IPS-NIHi11 (cell line): ENCODE data around the gene ZFAND5.

Source experiments
- DNase-seq: peaks from one replicate; pipeline ENCODE4 v3.0.0; 2012; ENCODE audit warnings: mixed read lengths, low spot score

Gene ZFAND5

DNA sequence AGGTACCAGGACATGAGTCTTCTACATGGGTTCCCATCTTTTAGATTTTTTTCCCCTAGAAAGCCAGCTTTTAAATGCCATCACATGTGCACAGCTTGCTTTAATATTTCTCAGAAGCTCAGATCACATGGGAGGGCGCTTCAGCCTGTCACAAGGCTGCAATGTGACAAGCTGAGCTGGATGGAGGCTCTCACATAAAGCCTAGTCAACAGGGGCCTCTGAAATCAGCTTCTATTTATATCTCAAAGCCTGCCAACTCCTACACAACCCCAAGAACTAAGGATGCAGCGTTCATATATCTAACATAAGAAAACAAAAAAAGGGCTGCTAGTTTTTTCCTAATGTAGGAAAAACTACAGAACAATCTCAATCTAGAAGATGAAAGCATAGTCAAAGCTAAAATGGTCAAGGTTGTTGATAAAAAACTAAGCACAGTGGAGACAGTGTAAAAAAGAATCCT is 2.3 kb downstream of the ZFAND5 start:
- peak; percentile 12 for DNase-seq

DNA sequence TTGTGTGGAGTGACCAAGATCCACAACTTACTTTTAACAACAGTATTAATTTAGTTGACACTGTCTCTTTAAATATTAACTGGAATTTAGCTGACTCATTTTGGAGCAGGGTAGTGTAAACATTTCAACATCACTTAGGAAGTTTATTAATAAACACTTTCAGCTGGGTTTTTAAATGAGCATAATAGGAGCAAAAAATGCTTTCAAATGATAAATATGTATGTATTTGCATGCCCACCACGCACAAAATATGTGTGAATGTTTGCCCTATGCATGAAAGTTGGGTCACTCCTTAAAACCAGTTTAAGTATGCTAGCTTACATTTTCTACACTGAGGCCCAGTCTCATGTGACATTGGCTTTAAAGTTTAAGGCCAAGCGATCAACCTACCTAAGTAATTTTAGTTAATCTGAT is 2.9 kb downstream of the ZFAND5 start:
- DNase-seq = no peak

DNA sequence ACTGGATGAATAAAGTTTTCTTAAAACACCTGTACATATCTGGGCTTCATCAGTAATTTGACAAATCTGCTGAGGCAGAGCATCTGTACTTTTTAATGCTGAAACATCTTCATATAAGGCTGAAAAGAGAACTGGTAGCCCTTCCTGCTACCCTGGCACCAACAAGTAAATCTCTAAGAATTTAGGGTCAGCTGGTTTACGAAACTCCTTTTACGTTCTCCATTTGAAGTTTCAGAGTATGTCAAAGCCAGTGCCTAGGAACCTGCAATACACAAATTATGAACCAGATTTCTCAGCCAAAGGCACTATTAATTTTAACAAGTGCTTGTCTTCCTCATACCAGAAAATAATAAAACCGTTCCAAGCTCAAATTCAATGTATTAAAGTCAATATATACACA is 3.8 kb downstream of the ZFAND5 start:
- no peak for DNase-seq

DNA sequence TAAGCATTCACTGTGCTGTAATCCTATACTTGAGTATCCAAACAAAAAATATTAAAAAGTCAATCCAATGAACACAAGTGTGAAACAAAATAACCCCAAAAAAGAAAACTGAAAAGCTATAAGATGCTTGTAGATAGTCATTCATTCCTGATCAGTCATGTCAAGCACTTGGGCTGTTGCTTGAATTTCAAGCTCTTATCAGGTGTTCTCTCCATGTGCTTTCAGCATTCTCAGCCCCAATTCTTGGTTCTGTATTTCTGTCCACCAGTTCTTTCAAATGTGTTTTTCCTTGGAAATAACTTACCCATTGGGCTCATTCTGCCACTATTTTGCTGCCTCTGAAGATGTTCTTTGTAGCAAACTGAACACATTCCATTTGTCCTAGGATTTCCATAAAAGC is 4.7 kb downstream of the ZFAND5 start:
- DNase-seq = no peak

DNA sequence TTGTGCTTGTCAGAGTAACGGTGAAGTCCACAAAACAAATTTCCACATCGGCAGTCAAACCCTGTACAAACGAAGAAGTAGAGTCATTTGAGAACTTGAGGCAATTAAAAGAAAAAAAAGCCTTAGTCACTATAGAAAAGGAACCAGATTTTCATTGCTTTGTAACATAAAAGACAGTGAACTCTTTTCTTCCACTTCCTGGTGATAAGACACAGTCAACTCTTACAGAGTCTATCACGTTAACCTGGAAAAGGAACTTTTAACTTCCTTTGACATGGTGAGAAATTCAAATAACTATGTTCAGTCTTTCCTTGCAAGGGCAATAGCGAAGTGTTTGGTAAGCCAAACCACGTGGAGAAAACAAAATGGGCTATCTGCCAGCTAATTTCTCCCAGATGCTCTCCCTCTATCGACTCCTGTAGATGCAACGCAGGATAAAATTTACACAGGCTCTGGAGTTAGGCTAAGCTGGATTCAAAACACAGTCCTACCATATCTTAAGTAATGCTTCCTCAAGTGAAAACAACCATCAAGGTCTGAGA is 8.9 kb downstream of the ZFAND5 start:
- no peak for DNase-seq

DNA sequence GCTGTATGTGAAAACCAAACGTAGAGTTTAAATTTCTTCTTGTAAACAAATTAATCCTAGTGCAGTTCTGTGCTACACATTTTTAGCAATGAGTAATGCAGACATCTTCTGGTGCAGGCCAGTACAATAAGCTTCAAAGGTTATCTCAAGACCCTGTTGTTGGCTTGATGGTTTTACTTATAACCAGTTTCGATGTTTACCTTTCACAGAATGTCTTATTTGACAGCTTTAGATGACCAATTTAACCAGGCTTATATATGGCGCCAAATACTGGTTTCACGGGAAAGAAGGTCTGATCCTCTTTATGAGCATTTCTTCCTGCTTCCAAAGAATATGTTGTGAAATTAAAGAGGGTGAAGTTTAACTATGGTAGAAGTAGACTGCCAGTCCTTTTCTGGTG is 9.9 kb downstream of the ZFAND5 start:
- no peak for DNase-seq

DNA sequence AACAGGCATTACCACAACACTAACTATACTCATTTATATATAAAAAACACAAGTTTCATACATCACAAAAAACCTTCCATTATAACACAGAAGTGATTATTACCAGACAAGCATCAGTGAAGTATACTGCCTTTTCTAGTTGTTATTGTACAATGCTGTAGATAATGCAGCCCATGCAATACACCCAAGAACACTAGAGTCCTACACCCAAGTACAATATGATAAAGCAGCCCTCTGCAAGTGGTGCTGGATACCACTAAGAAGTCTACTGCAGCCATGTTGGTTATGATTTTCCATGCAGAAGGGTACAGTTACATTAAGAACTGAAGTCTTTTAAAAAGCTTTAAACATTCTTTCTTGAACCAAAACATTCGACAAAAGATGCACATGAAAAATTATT is 10.3 kb downstream of the ZFAND5 start:
- no peak for DNase-seq

DNA sequence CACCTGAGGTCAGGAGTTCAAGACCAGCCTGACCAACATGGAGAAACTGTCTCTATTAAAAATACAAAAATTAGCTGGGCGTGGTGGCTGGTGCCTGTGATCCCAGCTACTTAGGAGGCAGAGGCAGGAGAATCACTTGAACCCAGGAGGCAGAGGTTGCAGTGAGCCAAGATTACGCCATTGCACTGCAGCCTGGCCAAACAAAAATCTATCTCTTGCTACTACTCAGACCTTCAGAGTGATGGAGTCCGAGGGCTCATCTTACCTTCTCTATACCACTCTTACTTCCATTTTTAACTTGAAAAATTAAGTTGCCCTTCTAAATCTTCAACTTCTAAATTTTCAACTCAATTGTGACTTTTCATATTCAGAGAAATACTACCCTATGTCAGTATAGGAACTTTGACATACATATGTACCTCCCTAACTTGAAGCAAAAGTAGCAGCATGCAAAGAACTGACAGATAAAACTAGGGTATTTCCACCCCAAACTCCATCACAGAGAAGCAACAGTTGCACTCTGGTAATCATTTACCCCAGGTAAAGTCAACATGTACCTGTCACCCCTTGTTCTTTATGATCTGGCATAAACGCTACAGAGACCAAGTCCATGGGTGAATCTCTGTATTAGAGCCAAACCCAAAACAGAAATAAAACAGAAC is 11.4 kb downstream of the ZFAND5 start:
- no peak for DNase-seq

DNA sequence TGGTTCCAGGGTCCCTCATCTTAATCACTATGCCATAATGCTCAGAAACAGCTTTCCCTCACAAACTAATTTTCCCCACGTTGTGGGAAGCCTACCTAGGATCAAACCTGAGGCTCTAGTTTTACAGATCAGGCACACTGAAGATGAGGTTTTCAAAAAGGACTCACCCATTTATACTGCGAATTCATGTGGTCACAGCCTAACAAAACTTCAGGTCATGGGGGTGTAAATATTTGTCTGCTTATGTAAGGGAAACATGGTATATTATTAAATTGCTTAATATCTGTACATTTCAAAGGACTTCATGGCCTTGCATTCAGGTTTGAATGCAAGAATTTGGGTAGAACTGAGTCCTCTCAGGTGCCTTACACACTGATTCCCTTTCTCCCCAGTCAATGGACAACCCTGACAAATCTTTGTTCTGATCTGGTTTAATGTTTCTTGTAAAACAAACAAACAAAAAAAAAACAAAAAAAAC is 12.1 kb downstream of the ZFAND5 start:
- DNase-seq = no peak

DNA sequence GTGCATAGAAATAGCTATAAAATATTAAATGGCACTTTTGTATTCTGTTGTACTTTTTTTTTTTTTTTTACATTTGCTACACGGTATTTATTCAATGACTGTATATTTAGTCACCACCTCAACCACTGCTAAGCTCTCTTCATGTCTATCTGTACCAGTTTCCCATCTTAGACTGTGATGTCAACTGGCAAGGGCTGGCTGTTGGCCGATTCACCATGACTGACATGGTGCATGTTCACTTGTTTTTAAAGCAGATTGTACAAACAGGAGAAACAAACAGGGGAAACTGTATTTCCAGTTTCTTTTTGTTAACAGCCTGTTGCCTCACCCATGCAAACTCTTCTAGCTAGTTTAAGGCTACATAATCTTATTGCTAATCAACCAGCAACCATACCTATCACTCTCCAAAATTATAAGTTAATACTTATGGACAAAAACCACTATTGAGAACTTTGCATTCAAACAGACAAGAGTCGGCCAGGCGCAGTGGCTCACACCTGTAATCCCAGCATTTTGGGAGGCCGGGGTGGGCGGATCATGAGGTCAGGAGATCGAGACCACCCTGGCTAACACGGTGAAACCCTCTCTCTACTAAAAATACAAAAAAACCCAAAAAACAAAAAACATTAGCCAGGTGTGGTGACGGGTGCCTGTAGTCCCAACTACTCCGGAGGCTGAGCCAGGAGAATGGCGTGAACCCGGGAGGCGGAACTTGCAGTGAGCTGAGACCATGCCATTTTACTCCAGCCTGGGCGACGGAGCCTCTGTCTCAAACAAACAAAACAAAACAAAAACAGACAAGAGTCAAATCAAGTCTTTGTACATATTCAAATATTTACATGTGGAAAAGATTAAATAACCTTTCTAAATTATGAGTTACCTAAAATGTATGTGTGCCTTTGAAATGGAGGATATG is 13.2 kb downstream of the ZFAND5 start:
- DNase-seq = no peak

DNA sequence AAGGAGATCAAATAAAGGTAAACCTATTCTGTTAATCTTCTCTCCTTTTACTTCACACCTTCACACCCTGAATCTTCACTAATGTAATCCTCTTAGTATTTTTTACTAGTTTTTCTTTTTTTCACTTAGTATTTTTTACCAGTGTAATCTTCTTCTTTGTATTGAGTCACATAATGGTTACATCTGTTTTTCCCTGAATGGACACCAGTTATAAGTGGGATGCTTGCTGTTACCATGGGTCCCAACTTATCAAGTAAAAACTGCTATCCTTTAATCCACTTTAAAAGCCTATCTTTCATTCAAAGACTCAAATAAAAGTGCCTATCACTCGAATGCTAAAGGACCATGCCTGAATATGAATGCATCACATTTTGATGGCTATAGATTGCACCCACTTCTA is 15.1 kb downstream of the ZFAND5 start:
- no peak for DNase-seq

DNA sequence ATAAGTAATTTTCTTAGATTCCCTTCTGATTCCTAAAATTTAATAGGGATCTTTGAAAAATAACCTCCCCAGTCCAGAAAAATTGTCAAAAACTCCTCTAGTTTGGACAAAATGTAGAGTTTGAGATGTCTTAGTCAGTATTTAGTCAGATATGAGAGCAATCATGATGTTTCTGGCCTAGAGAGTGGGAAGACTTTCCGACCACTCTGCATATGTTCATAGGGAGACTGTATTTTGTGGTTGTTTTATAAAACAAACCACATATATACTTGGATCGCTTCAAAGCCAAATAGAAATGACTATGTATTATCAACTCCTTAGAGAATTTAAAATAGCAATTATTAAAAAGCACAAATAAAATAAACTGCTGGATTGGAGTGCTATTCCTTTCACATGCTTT is 15.8 kb downstream of the ZFAND5 start:
- no peak for DNase-seq

DNA sequence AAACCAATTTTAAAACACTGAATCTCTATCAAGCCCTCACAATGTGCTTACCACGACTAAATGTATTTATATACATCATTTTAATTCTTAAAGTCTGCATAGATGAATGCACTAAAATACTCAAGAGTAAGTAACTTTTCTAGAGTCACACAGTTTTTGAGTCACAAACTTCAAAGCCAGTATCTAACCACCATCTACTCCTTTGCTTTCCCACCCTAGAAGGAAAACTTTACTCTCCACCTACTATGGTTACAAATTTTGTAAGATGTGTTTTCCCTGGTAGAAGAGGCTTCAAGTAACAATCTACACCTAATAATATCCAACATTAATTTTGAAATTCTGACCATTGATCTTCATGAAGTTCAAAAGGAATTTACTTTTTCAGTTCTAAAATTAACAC is 18.7 kb downstream of the ZFAND5 start:
- no peak for DNase-seq

DNA sequence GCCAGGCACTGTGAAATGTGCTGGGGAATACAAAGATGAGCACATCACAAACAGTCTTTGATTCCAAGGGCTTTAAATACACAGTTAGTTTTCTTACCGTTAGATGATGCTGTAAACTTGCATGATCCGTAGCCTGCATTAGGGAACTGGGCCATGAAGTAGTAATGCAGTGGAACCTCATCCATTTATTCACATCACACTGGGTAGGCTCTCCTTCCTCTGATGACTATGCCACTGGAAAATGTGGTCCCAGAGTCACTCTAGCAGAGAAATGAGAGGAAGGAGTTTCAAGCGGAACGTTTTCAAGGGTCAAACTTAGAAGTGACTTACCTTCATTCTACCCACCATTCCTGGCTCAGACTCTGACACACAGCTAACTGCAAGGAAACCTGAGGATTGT is 26.4 kb downstream of the ZFAND5 start:
- DNase-seq = no peak

DNA sequence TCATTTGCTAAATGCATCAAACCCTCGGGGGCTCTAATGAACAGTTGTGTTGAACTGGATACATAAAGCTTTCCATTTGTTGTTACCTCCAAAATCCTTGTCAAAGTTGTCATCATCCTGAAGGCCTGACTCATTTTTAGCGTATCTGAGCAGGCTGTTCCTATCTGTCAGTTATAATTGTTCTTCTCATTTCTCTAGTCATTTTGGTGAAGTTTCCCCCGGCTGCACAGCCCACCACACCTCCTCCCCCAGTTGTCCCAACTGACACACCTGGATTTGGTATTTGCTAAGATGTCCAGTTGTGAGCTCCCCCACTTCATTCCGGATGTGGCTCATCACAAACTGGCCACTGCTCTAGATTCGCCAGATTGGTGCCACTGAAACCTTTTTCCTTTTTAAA is 27.7 kb downstream of the ZFAND5 start:
- no peak for DNase-seq

DNA sequence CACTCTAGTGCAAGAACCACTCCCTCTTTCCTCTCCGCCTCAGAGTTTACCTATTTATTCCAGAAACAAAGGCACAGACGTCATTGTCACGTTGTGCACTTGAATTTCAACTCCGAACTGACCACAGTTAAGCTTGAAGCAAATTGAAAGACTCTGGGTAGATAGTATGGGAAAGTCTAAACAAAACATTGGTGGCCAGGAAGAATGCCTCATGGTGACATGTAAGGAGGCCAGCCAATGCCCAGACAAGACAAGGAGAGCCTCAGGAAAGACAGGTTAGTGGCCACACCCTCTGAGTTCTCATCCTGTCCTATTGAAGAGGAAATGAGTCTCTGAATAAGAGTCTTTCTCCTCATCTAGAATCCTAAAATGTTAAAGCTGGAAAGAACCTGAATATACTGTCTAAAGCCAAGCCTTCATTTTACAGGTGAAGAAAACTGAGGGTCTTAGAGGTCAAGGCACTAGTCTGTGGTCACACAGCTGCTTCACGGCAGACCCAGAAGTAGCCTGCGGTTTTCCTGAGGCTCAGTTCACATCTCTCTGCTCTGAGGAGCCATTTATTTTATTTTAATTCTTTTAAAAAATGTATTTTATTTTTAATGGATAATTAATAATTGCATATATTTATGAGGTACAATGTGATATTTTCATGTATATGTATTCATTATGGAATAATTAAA is 30.2 kb downstream of the ZFAND5 start:
- no peak for DNase-seq

DNA sequence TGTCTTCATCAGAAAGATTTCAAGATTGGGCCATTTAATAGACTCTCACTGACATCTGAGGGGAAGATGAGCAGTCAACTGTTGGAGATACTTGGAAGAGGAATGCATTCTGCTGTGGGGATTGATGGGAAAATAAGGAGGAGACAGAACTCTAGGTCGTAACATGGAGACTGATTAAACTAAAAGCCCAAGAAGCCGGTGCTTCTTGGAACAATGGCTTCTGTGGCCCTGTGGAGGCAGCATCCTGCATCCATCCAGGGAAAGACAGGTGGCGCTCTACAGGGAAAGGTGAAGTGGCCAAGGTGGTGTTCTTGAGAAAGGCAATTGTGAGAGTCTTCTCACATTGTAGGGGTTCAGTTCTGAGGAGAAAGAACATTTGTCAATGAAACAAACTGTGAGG is 31.3 kb downstream of the ZFAND5 start:
- peak; percentile 47 for DNase-seq

DNA sequence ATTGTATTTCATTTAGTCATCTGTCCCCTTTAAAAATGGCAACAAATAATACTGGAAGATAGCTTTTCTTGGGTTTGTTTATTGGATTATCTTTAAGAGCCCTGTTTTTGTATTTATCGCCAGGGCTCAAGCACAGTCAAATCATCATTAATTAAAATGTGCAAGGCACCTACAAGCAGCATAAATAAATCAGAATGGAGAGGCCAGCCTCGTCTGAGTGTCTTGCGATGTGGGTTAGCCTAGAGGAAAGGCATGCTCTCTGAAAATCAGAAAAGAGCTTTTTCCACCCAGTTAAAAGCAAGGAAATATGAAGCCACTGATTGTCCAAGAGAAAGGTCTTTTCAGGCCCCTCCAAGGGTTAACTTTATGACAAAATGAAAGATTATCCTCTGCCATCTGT is 31.8 kb downstream of the ZFAND5 start:
- no peak for DNase-seq

DNA sequence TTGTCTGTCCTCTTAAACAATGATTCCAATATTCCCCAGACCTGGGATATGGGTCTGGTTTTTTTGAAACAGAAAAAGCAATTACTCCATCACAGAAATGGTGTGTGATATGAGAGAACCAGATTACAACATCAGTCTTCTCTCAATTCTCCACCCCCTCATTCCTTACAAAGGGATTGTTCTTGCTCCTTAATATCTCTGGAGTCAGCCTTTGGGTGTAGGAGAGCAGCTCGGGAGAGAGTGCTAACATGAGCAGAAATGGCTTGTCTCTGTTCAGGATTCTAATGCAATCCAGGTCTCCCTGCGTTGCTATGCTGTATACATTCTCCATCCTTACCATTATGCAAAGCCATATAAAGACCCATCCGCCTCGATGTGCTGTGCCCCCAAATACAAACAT is 32.7 kb downstream of the ZFAND5 start:
- no peak for DNase-seq

DNA sequence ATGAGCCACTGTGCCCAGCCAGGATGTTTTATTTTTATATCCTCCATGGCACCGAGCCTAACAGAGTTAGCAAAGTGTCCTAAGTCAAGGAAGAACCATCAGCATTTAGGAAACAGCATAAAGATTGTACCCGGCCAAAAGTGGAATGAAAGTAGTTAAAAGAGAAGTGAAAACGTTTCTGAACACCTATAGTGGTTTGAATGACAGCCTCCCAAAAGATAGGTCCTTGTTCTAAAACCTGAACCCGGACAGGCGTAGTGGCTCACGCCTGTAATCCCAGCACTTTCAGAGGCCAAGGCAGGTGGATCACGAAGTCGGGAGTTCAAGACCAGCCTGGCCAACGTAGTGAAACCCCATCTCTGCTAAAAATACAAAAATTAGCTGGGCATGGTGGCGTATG is 37.4 kb downstream of the ZFAND5 start:
- no peak for DNase-seq

DNA sequence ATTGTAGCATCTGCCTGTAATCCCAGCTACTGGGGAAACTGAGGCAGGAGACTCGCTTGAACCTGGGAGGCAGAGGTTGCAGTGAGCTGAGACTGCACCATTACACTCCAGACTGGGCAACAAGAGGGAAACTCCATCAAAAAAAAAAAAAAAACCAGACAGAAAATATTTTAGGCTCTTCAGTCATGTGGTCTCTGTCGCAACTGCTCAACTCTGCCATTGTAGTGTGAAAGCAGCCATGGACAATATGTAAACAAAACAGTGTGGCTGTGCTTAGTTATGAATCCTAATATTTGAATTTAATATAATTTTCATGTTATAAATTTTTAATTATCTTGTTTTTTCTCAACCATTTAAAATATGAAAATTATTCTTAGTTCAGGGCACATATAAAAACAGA is 38.4 kb downstream of the ZFAND5 start:
- no peak for DNase-seq

DNA sequence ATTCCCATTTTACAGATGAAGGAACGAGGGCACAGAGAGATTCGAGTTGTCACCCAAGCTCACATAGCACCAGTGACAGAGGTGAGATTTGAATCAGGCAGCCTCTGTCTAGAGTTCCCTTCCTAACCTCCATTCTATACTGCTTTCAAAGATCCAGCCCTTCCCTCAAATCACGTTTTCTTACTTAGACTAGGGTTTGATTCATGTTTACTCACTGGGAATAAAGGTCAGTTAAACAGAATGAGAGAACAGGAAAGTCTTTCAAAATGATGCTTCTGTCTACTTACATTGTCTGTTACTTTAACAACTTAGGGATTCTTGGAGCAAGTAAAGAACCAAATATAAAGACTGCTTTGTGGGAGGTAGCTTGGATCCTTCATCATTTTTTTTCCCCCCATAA is 40.0 kb downstream of the ZFAND5 start:
- DNase-seq = no peak

DNA sequence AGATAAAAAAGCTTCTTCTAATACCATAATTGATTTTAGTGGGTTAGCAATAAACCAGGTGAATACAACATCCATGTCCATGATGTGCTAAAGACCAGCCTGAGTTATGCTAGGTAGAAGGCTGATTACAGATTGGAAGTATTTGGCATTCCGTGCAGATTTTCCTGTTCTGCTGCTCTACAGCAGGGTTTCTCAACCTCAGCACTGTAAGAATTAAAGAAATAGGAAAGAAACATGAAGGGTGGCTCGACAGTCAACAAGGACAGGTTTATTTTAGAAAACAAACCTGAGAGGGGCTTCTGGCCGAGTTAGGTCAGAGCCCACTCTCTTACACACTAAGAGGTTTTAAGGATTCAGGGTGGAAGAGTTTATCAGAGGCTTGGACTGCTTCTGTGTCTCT is 42.3 kb downstream of the ZFAND5 start:
- DNase-seq = no peak
